ENCODE measurements around the gene PSEN2. TPM values are rescaled to one million over a fixed set of nuclear protein-coding genes. Genes with fewer than 3 reads are reported as not detected.

PSEN2 gene
- total RNA-seq, 1 experiment from 2014 or later = 17.4 TPM

DNA sequence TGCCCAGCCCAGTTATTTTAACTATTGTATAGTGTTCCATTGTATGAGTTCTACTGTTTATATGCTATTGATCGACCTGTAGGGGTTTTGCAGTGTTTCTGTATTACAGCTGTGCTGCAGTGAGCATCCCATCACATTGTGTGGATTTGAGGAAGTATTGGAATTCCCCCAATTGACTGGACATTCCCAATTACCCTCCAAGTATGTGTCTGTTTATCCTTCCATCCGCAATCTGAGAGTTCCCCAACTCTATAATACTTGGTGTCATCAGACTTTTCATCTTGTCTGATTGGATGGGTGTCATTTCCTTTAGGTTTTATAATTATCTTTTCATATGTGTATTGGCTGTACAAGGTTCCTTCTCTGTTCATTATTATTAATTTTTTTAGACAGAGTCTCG is 27.8 kb downstream of the PSEN2 start:
- TF ChIP-seq, protein P1, sequence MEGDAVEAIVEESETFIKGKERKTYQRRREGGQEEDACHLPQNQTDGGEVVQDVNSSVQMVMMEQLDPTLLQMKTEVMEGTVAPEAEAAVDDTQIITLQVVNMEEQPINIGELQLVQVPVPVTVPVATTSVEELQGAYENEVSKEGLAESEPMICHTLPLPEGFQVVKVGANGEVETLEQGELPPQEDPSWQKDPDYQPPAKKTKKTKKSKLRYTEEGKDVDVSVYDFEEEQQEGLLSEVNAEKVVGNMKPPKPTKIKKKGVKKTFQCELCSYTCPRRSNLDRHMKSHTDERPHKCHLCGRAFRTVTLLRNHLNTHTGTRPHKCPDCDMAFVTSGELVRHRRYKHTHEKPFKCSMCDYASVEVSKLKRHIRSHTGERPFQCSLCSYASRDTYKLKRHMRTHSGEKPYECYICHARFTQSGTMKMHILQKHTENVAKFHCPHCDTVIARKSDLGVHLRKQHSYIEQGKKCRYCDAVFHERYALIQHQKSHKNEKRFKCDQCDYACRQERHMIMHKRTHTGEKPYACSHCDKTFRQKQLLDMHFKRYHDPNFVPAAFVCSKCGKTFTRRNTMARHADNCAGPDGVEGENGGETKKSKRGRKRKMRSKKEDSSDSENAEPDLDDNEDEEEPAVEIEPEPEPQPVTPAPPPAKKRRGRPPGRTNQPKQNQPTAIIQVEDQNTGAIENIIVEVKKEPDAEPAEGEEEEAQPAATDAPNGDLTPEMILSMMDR (conservative IDR thresholded peaks at IDR 0.05) = no peak
- no peak overlapping the region for H3K23ac ChIP-seq (ENCODE audit: insufficient read length, low read depth, low read length)
- no peak overlapping the region for H2BK20ac ChIP-seq (ENCODE audit: low read depth, low read length, poor library complexity, severe bottlenecking)
- H3K79me2 ChIP-seq (ENCODE audit: insufficient read depth, low read length) = no peaks in the 10 kb centered on the region
- no peaks in the 10 kb centered on the region for H3K9me3 ChIP-seq (ENCODE audit: control insufficient read depth, low read depth, low read length)
- H2AFZ ChIP-seq (ENCODE audit: low read length) = no peak overlapping the region
- no peaks in the 10 kb centered on the region for H3K9me3 Mint-ChIP-seq
- no peak for DNase-seq
- no peak overlapping the region for H4K5ac ChIP-seq (ENCODE audit: insufficient read length, low read depth, low read length)
- no peak overlapping the region for H2BK12ac ChIP-seq (ENCODE audit: insufficient read length, low read depth, low read length)
- no peak overlapping the region for H2BK120ac ChIP-seq (ENCODE audit: low read depth, low read length, poor library complexity, severe bottlenecking)
- H2AK5ac ChIP-seq (ENCODE audit: insufficient read length, low read length) = no peak overlapping the region
- H2BK5ac ChIP-seq (ENCODE audit: insufficient read length, low read length) = no peak overlapping the region
- no peak overlapping the region for H3K27ac Mint-ChIP-seq
- no peaks in the 10 kb centered on the region for H3K27me3 Mint-ChIP-seq (ENCODE audit: low read depth)
- no peaks in the 10 kb centered on the region for H3K4me1 ChIP-seq (ENCODE audit: insufficient read depth, low read length)
- H4K91ac ChIP-seq (ENCODE audit: insufficient read length, low read depth, low read length) = no peak overlapping the region
- no peak overlapping the region for H3K4ac ChIP-seq (ENCODE audit: low read depth, low read length)
- H3K27me3 ChIP-seq (ENCODE audit: insufficient read depth, low read length) = no peaks in the 10 kb centered on the region
- H2BK15ac ChIP-seq (ENCODE audit: low read depth, low read length) = no peak overlapping the region
- H3K27ac ChIP-seq (ENCODE audit: insufficient read length, low read depth, low read length) = no peak overlapping the region
- no peaks in the 10 kb centered on the region for H3K79me1 ChIP-seq (ENCODE audit: insufficient read depth, low read depth, low read length, poor library complexity, severe bottlenecking)
- no peak overlapping the region for H3K56ac ChIP-seq (ENCODE audit: insufficient read length, low read depth, low read length)
- no peaks in the 10 kb centered on the region for H3K4me1 Mint-ChIP-seq
- no CpG with 5 or more reads among the region's 3 CpGs for WGBS (ENCODE audit: extremely low coverage, insufficient read length, low lambda C conversion rate)
- H3K9ac ChIP-seq (ENCODE audit: extremely low read depth, insufficient read length, low read length) = no peak overlapping the region
- no peak overlapping the region for H3K18ac ChIP-seq (ENCODE audit: insufficient read length, low read depth, low read length)
- no peaks in the 10 kb centered on the region for H4K20me1 ChIP-seq (ENCODE audit: control insufficient read depth, insufficient read depth, insufficient read length)
- no peaks in the 10 kb centered on the region for H3K23me2 ChIP-seq (ENCODE audit: insufficient read length, low read depth, low read length, poor library complexity, severe bottlenecking)
- H3K14ac ChIP-seq (ENCODE audit: insufficient read depth, low read length) = no peak overlapping the region
- H3T11ph ChIP-seq (ENCODE audit: low read length) = no peak overlapping the region
- H3K4me2 ChIP-seq (ENCODE audit: insufficient read depth, insufficient read length, low read length) = no peak overlapping the region
- peaks cover 9 to 51% (median 31%) of the 10 kb centered on the region in 3 experiments for H3K36me3 Mint-ChIP-seq (ENCODE audit: insufficient read depth in 1 of 3, low read depth in 3 of 3)
- no peak overlapping the region for H4K8ac ChIP-seq (replicated peaks; ENCODE audit: insufficient read length, low read depth, low read length)
- no peak overlapping the region for H3K4me3 Mint-ChIP-seq
